T47D (cell line): ENCODE data around the gene C17orf114.

Experiments used
- DNase-seq, 2 experiments: peaks; one replicate each; pipeline versions ENCODE4 v3.0.0 to v3.0.0-alpha.2; 2011 to 2012; ENCODE audit warnings: low read depth in 1 of 2, low spot score in 1 of 2
- JUND ChIP-seq: IDR thresholded peaks from 2 replicates; pipeline ENCODE4 v1.6.1; 2012; ENCODE audit warnings: low read depth
- in situ Hi-C: cut with HindIII; loops from 2 replicates; pipeline ENCODE4 v1.10.0; 2016; ENCODE audit warnings: low sequenced_read_pairs, low pct_unique_long_range_greater_than_20kb

The C17orf114 gene

GRCh38 chr17:4789701-4789950, 12.5 kb downstream of the C17orf114 start:
- no peak for DNase-seq
- in situ Hi-C loops: no loop called here
- no peak for TF ChIP-seq JUND

GRCh38 chr17:4788807-4789700, 13.1 kb downstream of the C17orf114 start, which contains the start of gene GLTPD2:
Gene GLTPD2 (plus strand): TSS chr17:4788964. CDS start chr17:4789012, 48 bp downstream.
- no peak for TF ChIP-seq JUND
- in situ Hi-C loops: no loop called here
- no peak for DNase-seq

GRCh38 chr17:4788159-4788806, 13.8 kb downstream of the C17orf114 start:
- DNase-seq: no peak
- in situ Hi-C loops: no loop called here
- TF ChIP-seq JUND: no peak

- no peak for TF ChIP-seq JUND
- in situ Hi-C loops: no loop called here
- no peak for DNase-seq
These were observed 15.6 kb downstream of the C17orf114 start for GRCh38 chr17:4786516-4786915.

GRCh38 chr17:4786106-4786511, 16.0 kb downstream of the C17orf114 start, which contains the start of gene VMO1:
Gene VMO1 (minus strand): TSS chr17:4786364. CDS start chr17:4786352, 12 bp downstream.
- in situ Hi-C loops: no loop called here
- no peak for TF ChIP-seq JUND
- DNase-seq: no peak

- in situ Hi-C loops: no loop called here
- DNase-seq: no peak
- TF ChIP-seq JUND: no peak
These were observed 16.6 kb downstream of the C17orf114 start for GRCh38 chr17:4785311-4786105.

- no peak for DNase-seq
- in situ Hi-C loops: no loop called here
- TF ChIP-seq JUND: no peak
These were observed 19.5 kb downstream of the C17orf114 start for GRCh38 chr17:4782652-4783051.

- DNase-seq: no peak
- in situ Hi-C loops: no loop called here
- no peak for TF ChIP-seq JUND
These were observed 21.7 kb downstream of the C17orf114 start for GRCh38 chr17:4780325-4780955.

- in situ Hi-C loops: no loop called here
- peak in 1 of 2 experiments; percentile 24 for DNase-seq
- no peak for TF ChIP-seq JUND
These were observed 24.0 kb downstream of the C17orf114 start for GRCh38 chr17:4777969-4778760.

- in situ Hi-C loops: no loop called here
- no peak for TF ChIP-seq JUND
- no peak for DNase-seq
These were observed 29.9 kb downstream of the C17orf114 start for GRCh38 chr17:4772235-4772613.

GRCh38 chr17:4771519-4772234, 30.5 kb downstream of the C17orf114 start, which contains the start of gene TM4SF5:
Gene TM4SF5 (plus strand): TSS chr17:4771886. CDS start chr17:4771923, 37 bp downstream.
- DNase-seq: no peak
- in situ Hi-C loops: no loop called here
- TF ChIP-seq JUND: no peak

GRCh38 chr17:4769628-4770027, 32.5 kb downstream of the C17orf114 start:
- TF ChIP-seq JUND: no peak
- in situ Hi-C loops: no loop called here
- DNase-seq: no peak
